H1 (cell line): ENCODE measurements around the gene IDI1.

Experiments used
- CEBPB ChIP-seq: IDR thresholded peaks from 2 replicates; pipeline ENCODE4 v1.6.1; 2012; ENCODE audit warnings: low read depth, low read length
- CREB1 ChIP-seq: IDR thresholded peaks from 2 replicates; pipeline ENCODE4 v1.6.1; 2012; ENCODE audit warnings: inconsistent platforms
- EP300 ChIP-seq, 2 experiments: IDR thresholded peaks; 1 replicate in 1 of 2; 2 replicates in 1 of 2; pipeline ENCODE4 v1.6.1; 2011 to 2012; ENCODE audit warnings: low read depth in 2 of 2, low read length in 2 of 2, mild to moderate bottlenecking in 2 of 2, borderline replicate concordance in 1 of 2, inconsistent platforms in 1 of 2, moderate library complexity in 1 of 2
- EZH2 ChIP-seq: fragments of 200-600 bp; sonication (generic); IDR thresholded peaks from 2 replicates; pipeline ENCODE4 v1.7.1; 2012; ENCODE audit warnings: low read depth, mild to moderate bottlenecking, moderate library complexity, low read length, inconsistent platforms; ENCODE audit not compliant: severe bottlenecking
- MAFK ChIP-seq: IDR thresholded peaks from 2 replicates; pipeline ENCODE4 v1.6.1; 2012; ENCODE audit warnings: low read depth, mild to moderate bottlenecking, improper control_type of control experiment, low read length
- POLR2A ChIP-seq, 2 experiments: IDR thresholded peaks; 1 replicate in 1 of 2; 2 replicates in 1 of 2; pipeline ENCODE4 v1.6.1; 2011; ENCODE audit warnings: low read depth in 2 of 2, low read length in 2 of 2, mild to moderate bottlenecking in 2 of 2; ENCODE audit errors: control extremely low read depth in 1 of 2
- RBBP5 ChIP-seq: IDR thresholded peaks from 2 replicates; pipeline ENCODE4 v1.7.1; 2012; ENCODE audit warnings: low read depth, mild to moderate bottlenecking, inconsistent platforms, low read length, moderate library complexity, borderline replicate concordance
- SIN3A ChIP-seq, 2 experiments: IDR thresholded peaks in 1 of 2; conservative IDR thresholded peaks in 1 of 2; 2 replicates each; pipeline ENCODE4 v1.6.1; 2011 to 2012; ENCODE audit warnings: low read length in 2 of 2, improper control_type of control experiment in 1 of 2, low read depth in 1 of 2, mild to moderate bottlenecking in 1 of 2
- SIRT6 ChIP-seq: IDR thresholded peaks from one replicate; pipeline ENCODE4 v1.7.1; 2012; ENCODE audit warnings: low read length, inconsistent platforms
- SP1 ChIP-seq: IDR thresholded peaks from 2 replicates; pipeline ENCODE4 v1.6.1; 2011; ENCODE audit warnings: low read depth, low read length
- TAF1 ChIP-seq: IDR thresholded peaks from 2 replicates; pipeline ENCODE4 v1.6.1; 2011; ENCODE audit warnings: mild to moderate bottlenecking, low read depth, low read length
- TF ChIP-seq, protein P1 (sequence below): IDR thresholded peaks from 2 replicates; pipeline ENCODE4 v1.6.1; 2011; ENCODE audit warnings: low read length, improper control_type of control experiment

DNA sequence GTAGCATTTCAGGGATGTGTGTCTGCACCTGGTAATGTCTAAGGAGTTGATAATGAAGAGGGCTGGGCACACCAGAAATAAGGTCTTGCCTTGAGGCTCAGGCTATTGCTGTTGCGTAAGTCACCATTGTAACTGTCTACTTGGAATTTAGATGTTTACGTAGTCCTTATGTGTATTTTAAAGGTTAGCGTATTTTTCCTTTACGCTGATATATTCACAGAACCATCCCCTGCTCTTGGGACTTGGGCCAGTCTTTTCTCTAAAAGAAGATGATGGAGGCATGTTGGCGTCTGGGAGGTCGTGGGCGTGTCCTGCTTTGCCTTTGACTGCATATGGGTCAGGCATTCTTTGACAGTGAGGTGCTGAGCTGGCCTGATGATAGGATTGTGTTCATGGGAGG, 22.0 kb upstream of the IDI1 start:
- TF ChIP-seq SP1 (no peak), SIN3A (conservative IDR thresholded peaks at IDR 0.05 in 1 of 2, IDR thresholded peaks at IDR 0.05 in 1 of 2; ENCODE audit: low read depth in 1 of 2, low read length in 2 of 2) (no peak), EP300 (IDR thresholded peaks at IDR 0.05; ENCODE audit: borderline replicate concordance in 1 of 2, low read depth in 2 of 2, low read length in 2 of 2) (no peak), CEBPB (peak; percentile 3; the same call in 1 of the 2 replicates), MAFK (no peak), SIRT6 (no peak), TAF1 (no peak), CREB1 (no peak), POLR2A (IDR thresholded peaks at IDR 0.05; ENCODE audit: control extremely low read depth in 1 of 2, low read depth in 2 of 2, low read length in 2 of 2) (no peak), RBBP5 (no peak), EZH2 (no peak)
- TF ChIP-seq, protein P1, sequence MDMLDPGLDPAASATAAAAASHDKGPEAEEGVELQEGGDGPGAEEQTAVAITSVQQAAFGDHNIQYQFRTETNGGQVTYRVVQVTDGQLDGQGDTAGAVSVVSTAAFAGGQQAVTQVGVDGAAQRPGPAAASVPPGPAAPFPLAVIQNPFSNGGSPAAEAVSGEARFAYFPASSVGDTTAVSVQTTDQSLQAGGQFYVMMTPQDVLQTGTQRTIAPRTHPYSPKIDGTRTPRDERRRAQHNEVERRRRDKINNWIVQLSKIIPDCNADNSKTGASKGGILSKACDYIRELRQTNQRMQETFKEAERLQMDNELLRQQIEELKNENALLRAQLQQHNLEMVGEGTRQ, result no peak
